ENCODE measurements around the gene CYP24A1.

CYP24A1 gene

GRCh38 chr20:54155736-54156317, 18.0 kb downstream of the CYP24A1 start:
- no peak for DNase-seq

GRCh38 chr20:54154439-54154838, 19.3 kb downstream of the CYP24A1 start:
- no peak for DNase-seq

- no peak for DNase-seq
Observed at GRCh38 chr20:54153847-54154246, 19.9 kb downstream of the CYP24A1 start.

GRCh38 chr20:54153041-54153327, 20.8 kb downstream of the CYP24A1 start:
- no peak for DNase-seq

GRCh38 chr20:54152227-54153040, 21.4 kb downstream of the CYP24A1 start:
- DNase-seq: no peak

DNA sequence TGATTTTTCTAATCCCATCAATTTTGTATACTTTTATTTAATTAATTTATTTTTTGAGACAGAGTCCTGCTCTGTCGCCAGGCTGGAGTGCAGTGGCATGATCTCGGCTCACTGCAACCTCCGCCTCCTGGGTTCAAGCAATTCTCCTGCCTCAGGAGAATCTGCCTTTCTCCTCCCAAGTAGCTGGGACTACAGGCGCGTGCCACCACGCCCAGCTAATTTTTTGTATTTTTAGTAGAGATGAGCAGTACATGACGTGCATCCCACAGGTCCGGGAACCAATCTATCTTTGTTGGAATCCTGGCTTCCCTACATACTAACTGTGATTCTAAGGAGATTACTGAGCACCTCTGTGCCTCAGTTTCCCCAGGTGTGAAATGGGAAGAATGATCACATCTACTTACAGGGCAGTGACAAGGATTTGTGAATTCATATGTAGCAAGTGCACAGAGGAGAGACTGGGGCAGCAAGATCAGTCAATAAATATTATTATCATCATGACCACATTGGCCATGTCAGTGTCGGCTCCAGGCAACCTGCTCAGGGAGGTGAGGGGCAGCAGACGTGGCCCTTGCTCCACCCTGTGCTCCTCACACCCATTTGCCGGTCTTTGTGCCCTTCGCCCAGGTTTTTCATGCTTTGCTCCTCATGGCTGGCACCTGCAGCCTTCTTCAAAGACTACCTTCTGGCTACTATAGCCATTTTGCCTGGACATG, 22.1 kb downstream of the CYP24A1 start:
- DNase-seq: no peak

DNA sequence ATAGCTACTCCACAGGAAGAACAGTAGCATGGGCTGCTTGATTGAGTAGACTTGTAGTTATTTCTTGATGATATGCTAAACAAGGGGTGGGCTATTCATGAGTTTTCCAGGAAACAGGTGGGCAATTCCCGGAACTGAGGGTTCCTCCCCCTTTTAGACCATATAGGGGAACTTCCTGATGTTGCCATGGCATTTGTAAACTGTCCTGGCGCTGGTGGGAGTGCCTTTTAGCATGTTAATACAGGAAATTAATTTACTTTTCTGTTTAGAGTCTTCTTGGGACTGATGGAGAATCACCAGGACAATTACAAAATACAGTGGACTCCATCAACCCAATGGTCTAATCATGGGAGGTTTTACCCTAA, 22.7 kb downstream of the CYP24A1 start:
- no peak for DNase-seq

DNA sequence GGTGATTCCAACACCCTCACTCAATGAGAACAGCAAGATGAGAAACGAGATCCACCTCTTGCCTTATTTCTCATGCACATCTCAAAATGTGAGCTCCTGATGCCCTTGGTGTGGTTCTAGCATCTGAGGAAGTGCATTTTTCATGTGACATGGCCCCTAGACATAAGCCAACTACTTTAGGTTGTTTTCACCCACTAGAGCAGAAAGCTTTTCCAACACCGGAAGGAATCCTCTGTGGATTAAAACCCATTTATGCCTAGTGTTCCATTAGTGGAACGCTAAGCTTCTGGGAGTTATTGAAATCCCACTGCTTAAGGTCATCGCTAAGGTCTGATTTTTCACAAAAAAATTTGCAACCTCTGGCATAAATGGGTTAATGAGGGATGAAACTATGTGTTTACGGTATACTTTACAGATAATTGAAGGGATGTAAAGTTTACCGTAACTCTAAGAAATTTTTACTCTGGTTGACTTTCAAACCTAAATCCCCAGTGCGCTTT, 24.0 kb downstream of the CYP24A1 start:
- DNase-seq: no peak

- DNase-seq: no peak
Observed at GRCh38 chr20:54148947-54149764, 24.6 kb downstream of the CYP24A1 start.

- no peak for DNase-seq
Observed at GRCh38 chr20:54146672-54147071, 27.1 kb downstream of the CYP24A1 start.

DNA sequence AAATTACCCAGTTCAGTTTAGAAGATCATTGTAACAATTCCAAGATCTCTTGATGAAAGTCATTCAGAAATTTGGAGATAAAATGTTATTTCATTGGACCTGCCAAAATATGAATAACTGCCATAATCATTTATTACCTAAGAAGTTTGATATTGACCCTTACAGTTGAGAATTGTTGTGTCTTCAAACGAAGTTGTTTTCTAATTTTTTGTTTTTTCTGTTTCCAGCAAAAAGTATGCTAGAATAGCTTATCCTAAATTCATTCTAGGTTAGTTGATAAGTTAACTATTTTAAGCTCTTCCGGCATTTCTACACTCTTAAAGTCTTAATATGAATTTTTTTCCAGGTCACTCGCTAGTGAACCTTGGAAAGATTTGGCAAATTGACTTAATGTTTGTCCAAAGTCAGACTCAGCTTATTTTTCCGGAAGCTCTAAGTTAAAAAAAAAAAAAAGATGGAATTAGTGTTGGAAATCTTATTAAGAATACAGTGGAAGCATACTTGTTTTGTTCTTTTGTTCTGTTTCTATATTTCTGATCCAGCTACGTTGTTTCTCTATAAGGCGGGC, 28.9 kb downstream of the CYP24A1 start:
- no peak for DNase-seq

GRCh38 chr20:54140927-54141566, 32.7 kb downstream of the CYP24A1 start:
- no peak for DNase-seq

- no peak for DNase-seq
Observed at GRCh38 chr20:54140486-54140885, 33.3 kb downstream of the CYP24A1 start.

DNA sequence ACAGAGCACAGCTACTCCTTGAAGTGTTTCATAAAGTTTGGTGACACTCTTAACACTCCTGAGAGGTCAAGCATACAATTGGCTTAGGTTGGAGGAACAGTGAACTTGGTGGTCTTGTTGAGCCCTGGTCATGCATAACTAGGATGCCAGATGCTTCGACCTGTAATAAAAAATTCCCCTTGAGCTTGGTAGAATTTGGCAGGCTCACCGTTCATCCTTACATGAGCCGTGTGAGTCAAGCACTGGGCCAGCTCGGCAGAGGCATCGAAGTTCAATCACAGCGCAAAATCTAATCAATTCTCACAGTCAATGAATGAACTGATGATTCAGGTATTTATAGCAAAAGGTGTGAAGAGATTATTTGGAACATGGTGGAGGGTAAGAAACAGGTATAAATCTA, 33.7 kb downstream of the CYP24A1 start:
- no peak for DNase-seq

GRCh38 chr20:54139188-54139587, 34.6 kb downstream of the CYP24A1 start:
- no peak for DNase-seq

DNA sequence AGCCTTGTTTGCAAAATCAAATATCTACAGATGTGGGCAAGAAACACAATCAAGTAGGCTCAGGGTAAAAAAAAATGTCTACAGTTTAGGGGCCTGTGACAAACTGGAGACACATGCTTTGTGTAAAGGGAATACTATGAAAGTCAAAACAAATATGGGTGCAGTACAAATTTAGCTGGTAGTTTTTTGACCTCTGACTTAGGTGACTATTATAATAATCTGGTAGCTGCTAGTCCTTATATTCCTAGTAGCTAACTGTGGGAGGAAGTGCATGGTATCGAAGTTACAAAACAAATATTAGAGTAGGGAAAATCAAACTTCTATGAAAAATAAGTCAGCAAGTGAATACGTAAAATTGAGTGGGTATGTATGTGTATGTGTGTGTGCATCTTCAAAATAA, 35.4 kb downstream of the CYP24A1 start:
- no peak for DNase-seq

DNA sequence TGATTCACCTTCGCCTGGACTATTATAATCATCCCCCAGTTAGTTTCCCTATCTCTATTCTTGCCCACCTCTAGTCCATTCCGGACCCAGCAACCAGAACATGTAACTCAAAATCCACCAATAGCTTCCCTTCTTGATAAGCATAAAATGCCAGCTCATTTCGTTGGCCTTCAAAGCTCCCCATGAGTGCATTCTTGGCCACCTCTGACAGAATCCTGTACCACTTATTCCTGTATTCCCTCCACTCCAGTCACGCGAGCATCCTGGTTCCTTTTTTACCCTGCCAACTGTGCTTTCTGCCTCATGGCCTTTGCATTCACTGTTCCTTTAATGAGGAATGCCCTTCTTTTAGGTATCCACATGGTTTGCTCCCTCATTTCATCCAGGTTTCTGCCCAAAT, 36.7 kb downstream of the CYP24A1 start:
- DNase-seq: no peak

DNA sequence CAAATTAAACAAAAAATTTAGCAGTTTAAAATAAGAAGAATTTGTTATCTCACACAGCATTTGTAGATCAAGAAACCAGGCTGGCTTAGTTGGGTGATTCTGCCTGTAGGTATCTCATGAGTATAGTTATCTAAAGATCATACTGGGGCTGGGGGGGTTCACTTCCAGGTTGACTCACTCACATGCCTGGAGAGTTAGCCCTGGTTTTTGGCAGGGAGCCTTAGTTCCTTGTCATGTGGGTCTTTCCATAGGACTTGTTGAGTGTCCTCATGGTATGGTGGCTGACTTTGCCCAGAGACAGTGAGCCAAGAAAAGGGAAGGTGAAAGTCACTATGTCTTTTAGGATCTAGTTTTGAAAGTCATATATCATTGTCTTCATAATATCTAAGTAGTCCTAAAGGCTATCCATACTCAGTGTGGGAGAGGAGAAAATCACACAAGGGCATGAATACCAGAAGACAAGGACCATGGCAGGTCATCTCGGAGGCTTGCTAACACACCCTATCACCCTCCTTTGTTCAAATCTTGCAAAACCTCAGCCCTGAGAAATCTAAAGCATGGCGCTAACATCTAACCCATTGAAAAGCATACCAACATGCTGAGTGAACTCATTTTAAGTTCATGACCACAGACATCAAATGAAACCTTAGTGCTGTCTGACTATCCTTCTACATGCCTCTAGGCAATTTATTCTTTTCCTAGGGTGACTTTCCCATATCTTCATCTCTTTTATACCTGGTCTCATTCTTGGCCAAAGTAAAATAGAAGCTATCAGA, 39.2 kb downstream of the CYP24A1 start:
- no peak for DNase-seq

GRCh38 chr20:54133434-54134427, 40.1 kb downstream of the CYP24A1 start:
- no peak for DNase-seq

All from NCI-H1092 (cell line).